Choroid plexus epithelial cell (primary cell): ENCODE measurements around the gene KRTAP5-3.

Experiments used
- DNase-seq: peaks from one replicate; pipeline ENCODE4 v3.0.0-alpha.2; 2010; ENCODE audit warnings: low read depth
- H3K4me3 ChIP-seq: 2 replicates; pipeline ENCODE4 v1.5.1; 2011; ENCODE audit warnings: low read depth, mild to moderate bottlenecking, control low read depth, low read length, moderate library complexity
- TF ChIP-seq, protein P1 (sequence below): conservative IDR thresholded peaks from 2 replicates; pipeline ENCODE4 v1.5.1; 2011; ENCODE audit warnings: low read depth, mild to moderate bottlenecking, control low read depth, inconsistent platforms, low read length, moderate library complexity

KRTAP5-3 gene

DNA sequence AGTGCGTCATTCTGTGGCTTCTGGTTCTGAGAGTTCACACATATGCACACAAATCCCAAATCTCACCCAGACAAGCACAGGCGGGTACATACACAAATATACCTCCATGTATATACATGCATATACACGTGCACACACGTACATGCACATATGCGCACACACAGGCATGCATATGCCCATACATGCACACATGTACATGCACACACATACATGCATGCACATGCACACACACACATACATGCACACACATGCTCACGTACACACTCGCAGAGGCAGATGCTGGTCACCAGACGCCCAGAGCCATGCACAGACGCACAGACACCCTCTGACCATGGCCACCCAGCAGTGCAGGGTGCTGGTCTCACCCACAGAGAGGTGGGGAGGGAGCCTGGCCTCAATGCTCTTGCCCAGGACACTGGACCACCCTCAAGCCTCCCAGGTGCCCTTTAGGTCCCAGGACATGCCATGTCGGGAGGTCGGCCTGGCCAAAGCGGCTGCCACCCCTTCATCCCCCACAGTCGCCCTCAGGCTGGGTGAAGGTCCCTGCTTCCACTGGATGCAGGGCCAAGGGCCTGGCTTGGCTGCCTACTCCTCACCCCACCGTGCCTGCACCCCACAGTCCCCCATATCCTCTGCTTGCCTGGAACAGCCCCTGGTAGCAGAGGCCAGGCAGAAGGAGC, 45.7 kb downstream of the KRTAP5-3 start:
- DNase-seq = no peak
- TF ChIP-seq, protein P1, sequence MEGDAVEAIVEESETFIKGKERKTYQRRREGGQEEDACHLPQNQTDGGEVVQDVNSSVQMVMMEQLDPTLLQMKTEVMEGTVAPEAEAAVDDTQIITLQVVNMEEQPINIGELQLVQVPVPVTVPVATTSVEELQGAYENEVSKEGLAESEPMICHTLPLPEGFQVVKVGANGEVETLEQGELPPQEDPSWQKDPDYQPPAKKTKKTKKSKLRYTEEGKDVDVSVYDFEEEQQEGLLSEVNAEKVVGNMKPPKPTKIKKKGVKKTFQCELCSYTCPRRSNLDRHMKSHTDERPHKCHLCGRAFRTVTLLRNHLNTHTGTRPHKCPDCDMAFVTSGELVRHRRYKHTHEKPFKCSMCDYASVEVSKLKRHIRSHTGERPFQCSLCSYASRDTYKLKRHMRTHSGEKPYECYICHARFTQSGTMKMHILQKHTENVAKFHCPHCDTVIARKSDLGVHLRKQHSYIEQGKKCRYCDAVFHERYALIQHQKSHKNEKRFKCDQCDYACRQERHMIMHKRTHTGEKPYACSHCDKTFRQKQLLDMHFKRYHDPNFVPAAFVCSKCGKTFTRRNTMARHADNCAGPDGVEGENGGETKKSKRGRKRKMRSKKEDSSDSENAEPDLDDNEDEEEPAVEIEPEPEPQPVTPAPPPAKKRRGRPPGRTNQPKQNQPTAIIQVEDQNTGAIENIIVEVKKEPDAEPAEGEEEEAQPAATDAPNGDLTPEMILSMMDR = no peak
- H3K4me3 ChIP-seq = no peak overlapping the region

DNA sequence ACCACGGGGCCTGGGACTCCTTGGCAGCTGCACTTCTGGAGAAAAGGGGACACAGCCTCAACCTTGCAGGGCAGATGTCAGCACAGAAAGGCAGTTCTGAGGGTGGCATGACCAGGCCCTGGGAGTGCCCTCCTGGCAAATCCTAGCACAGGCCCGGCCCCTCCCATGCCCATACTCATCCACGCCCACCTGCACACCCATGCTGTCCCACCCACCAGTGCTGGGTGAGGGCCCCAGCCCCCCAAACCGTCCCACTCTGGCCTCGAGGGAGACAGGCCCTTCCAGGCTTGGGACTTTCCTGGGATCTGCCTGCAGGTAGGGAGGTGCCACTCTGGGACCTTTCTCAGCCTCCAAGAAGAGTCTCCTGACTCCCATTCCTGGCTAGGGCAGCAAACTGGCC, 46.3 kb downstream of the KRTAP5-3 start:
- DNase-seq = no peak
- no peak overlapping the region for H3K4me3 ChIP-seq
- TF ChIP-seq, protein P1 = no peak

DNA sequence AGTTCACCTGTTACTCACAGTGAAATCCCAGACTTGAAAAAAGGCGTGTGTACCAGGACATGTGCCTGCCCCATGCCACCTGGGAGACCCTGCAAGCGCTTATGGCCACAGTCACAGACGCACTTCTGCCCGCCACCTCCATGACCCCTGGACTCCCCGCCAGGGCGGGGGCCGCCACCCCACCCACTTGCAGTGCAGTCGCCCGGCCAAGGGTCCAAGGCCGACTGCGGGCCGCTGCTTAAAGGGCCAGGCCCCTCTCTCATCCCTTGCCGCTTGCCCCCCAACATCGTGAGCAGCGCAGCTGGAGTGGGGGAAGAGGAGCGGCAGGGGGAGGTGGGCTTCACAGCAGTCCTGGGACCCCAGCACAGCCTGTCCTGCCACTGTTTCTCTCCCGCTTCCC, 47.0 kb downstream of the KRTAP5-3 start:
- DNase-seq = no peak
- H3K4me3 ChIP-seq = no peak overlapping the region
- TF ChIP-seq, protein P1 = no peak

DNA sequence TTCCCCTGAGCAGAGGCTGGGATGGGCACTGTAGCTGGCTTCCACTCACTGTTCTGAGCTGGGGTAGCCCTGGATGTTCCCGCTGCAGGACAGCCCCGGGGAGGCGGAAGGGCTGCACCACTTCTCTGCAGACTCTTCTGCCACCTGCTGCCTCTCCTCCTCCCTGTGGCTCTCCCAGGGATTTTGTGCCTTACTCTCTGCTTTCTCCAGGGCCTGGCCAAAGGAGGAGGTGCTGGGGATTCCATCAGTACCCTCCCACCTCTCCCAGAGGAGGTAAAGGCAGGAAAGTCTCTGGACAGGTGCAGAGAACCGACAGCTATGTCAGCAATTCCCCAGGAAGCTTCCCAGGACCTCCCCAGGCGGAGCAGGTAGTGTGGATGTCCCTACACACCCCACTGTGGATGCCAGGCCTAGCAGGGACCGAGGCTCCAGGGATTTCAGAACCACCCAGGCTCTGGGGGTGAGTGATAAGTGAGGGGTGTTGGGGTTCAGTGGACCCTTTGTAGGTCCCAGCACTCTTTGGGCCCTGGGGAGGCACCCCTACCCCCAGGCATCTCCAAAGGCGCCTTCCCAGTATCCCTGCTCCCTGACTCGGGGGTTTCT, 47.5 kb downstream of the KRTAP5-3 start:
- no peak overlapping the region for H3K4me3 ChIP-seq
- no peak for DNase-seq
- TF ChIP-seq, protein P1 = no peak

DNA sequence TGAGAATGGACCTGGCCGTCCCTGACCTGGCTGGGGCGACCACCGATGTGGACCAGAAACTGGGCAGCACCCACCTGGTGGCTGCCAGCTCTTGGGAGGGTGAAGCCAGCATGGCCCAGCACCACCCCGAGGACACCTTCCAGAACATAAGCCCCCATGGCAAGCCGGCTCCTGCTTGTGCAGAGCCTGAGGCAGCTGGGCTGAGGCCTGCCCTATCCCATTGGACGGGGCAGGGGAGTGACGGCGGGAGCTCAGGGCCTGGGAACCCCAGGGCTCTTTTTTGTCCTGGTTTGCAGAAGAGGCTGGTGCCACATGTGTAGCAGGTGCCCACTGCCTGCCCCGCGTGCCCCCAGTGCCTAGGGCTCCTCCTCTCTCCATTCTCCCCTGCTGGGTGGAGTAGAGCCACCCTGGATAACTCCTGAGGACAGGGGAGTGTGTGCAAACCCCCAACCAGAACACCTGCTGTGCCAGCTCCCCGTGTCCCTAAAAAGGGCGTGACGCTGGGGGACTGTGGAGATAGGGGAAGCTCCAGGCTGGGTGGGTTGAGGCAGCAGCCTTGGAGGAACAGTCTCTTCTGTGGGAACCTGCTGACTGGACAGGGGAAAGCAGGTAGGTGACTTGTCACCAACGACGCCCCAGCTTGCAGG, 48.1 kb downstream of the KRTAP5-3 start:
- no peak overlapping the region for H3K4me3 ChIP-seq
- TF ChIP-seq, protein P1 = no peak
- no peak for DNase-seq

DNA sequence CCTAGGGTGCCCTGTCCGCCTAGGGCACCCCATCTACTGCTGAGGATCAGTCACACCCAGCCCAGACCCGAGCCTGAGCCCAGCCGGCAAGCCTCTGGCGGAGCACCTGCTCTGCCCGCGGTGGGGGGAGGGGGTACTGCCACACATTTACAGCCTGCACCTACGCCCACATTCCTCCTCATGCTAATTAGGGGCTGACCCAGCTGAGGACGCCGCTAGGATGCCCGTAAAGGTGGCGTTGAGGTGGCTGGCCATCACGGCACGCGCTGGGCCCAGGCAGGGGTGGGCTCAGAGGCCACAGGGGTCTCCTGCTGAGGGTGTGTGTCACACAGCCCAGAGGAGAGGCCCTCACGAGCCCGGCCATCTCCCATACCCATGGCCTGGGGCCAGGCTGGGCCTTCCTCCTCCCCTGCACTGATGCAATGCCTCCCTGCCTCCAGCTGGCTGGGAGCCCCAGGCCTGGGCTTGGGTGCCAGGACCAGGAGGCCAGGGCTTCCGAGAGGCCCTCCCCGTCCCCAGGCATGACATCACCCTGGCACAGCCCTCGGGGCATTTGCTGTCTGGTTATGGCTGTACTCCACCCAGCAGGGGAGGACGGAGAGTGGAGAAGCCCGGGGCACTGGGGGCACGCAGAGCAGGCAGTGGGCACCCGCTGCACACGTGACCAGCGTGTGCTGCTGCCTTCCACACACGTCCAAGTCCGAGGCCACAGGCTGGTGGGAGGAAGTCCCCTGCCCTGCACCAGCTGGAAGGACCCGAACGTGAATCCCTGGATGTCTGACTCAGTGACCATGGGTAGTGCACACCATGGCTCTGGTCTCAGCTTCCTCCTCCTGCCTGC, 48.9 kb downstream of the KRTAP5-3 start:
- DNase-seq = no peak
- no peak overlapping the region for H3K4me3 ChIP-seq
- TF ChIP-seq, protein P1 = no peak
